NT2/D1 (cell line): Measurements from ENCODE around the gene NUDT2.

Experiments used
- SUZ12 ChIP-seq: IDR thresholded peaks from 2 replicates; pipeline ENCODE4 v1.6.1; 2011; ENCODE audit not compliant: insufficient read length, insufficient read depth; ENCODE audit errors: extremely low read depth
- ZNF274 ChIP-seq: IDR thresholded peaks from 2 replicates; pipeline ENCODE4 v1.6.1; 2011; ENCODE audit warnings: mild to moderate bottlenecking, low read depth, low read length

- no peak for TF ChIP-seq ZNF274
- no peak for TF ChIP-seq SUZ12
Measured at GRCh38 chr9:34331196-34331595, 1.8 kb downstream of the NUDT2 start.
